Measurements from ENCODE around the gene GIMAP5. TPM values are rescaled to one million over a fixed set of nuclear protein-coding genes. Genes with fewer than 3 reads are reported as not detected.

The GIMAP5 gene
- not detected in 2 replicates for total RNA-seq (2014; rRNA removed; shearing (Covaris generic))

- DNase-seq (ENCODE audit: low spot score), result no peak
- in situ Hi-C loops (cut with HindIII; ENCODE audit: low sequenced_read_pairs), result no loop called here
These were observed at the start of gene GIMAP5 for GRCh38 chr7:150737265-150738055. TSS of gene GIMAP5 (plus strand) at chr7:150737418. CDS start at chr7:150740885, 3,467 bp downstream.

GRCh38 chr7:150688630-150689029 lies 48.6 kb upstream of the GIMAP5 start:
- DNase-seq (ENCODE audit: low spot score), result no peak
- in situ Hi-C loops (cut with HindIII; ENCODE audit: low sequenced_read_pairs), result no loop called here

GRCh38 chr7:150695654-150696053 lies 41.6 kb upstream of the GIMAP5 start:
- in situ Hi-C loops (cut with HindIII; ENCODE audit: low sequenced_read_pairs), result no loop called here
- no peak for DNase-seq (ENCODE audit: low spot score)

GRCh38 chr7:150703209-150703608 lies 34.0 kb upstream of the GIMAP5 start:
- in situ Hi-C loops (cut with HindIII; ENCODE audit: low sequenced_read_pairs), result no loop called here
- DNase-seq (ENCODE audit: low spot score), result no peak

- in situ Hi-C loops (cut with HindIII; ENCODE audit: low sequenced_read_pairs), result no loop called here
These were observed 21.9 kb upstream of the GIMAP5 start for GRCh38 chr7:150715293-150715692.

GRCh38 chr7:150715738-150716137 lies 21.5 kb upstream of the GIMAP5 start:
- in situ Hi-C loops (cut with HindIII; ENCODE audit: low sequenced_read_pairs), result no loop called here

More at GRCh38 chr7:150715293-150715692, 21.9 kb upstream of the GIMAP5 start:
- DNase-seq (ENCODE audit: low spot score), result no peak

GRCh38 chr7:150716368-150716767 lies 20.9 kb upstream of the GIMAP5 start, which contains the start of gene GIMAP1:
TSS of gene GIMAP1 (plus strand) at chr7:150716613. CDS start at chr7:150719048, 2,435 bp downstream.
- in situ Hi-C loops (cut with HindIII; ENCODE audit: low sequenced_read_pairs), result no loop called here
- no peak for DNase-seq (ENCODE audit: low spot score)

More at GRCh38 chr7:150715738-150716137, 21.5 kb upstream of the GIMAP5 start:
- no peak for DNase-seq (ENCODE audit: low spot score)

- in situ Hi-C loops (cut with HindIII; ENCODE audit: low sequenced_read_pairs), result no loop called here
- no peak for DNase-seq (ENCODE audit: low spot score)
These were observed 20.3 kb upstream of the GIMAP5 start for GRCh38 chr7:150716939-150717338.

GRCh38 chr7:150717814-150718420 lies 19.3 kb upstream of the GIMAP5 start:
- in situ Hi-C loops (cut with HindIII; ENCODE audit: low sequenced_read_pairs), result no loop called here
- DNase-seq (ENCODE audit: low spot score), result no peak

GRCh38 chr7:150719436-150719835 lies 17.8 kb upstream of the GIMAP5 start:
- in situ Hi-C loops (cut with HindIII; ENCODE audit: low sequenced_read_pairs), result no loop called here
- no peak for DNase-seq (ENCODE audit: low spot score)

- in situ Hi-C loops (cut with HindIII; ENCODE audit: low sequenced_read_pairs), result no loop called here
- DNase-seq (ENCODE audit: low spot score), result no peak
These were observed 17.0 kb upstream of the GIMAP5 start for GRCh38 chr7:150719960-150720891.

GRCh38 chr7:150721970-150722373 lies 15.2 kb upstream of the GIMAP5 start:
- DNase-seq (ENCODE audit: low spot score), result no peak
- in situ Hi-C loops (cut with HindIII; ENCODE audit: low sequenced_read_pairs), result no loop called here

- in situ Hi-C loops (cut with HindIII; ENCODE audit: low sequenced_read_pairs), result no loop called here
These were observed 14.7 kb upstream of the GIMAP5 start for GRCh38 chr7:150722431-150722931.

GRCh38 chr7:150723467-150723866 lies 13.8 kb upstream of the GIMAP5 start:
- in situ Hi-C loops (cut with HindIII; ENCODE audit: low sequenced_read_pairs), result no loop called here
- DNase-seq (ENCODE audit: low spot score), result no peak

More at GRCh38 chr7:150722431-150722931, 14.7 kb upstream of the GIMAP5 start:
- DNase-seq (ENCODE audit: low spot score), result no peak

GRCh38 chr7:150727381-150727780 lies 9.8 kb upstream of the GIMAP5 start:
- in situ Hi-C loops (cut with HindIII; ENCODE audit: low sequenced_read_pairs), result no loop called here
- DNase-seq (ENCODE audit: low spot score), result no peak

- in situ Hi-C loops (cut with HindIII; ENCODE audit: low sequenced_read_pairs), result no loop called here
These were observed 9.2 kb upstream of the GIMAP5 start for GRCh38 chr7:150728011-150728410.

GRCh38 chr7:150728609-150729008 lies 8.6 kb upstream of the GIMAP5 start:
- in situ Hi-C loops (cut with HindIII; ENCODE audit: low sequenced_read_pairs), result no loop called here
- no peak for DNase-seq (ENCODE audit: low spot score)

More at GRCh38 chr7:150728011-150728410, 9.2 kb upstream of the GIMAP5 start:
- no peak for DNase-seq (ENCODE audit: low spot score)

- in situ Hi-C loops (cut with HindIII; ENCODE audit: low sequenced_read_pairs), result no loop called here
- no peak for DNase-seq (ENCODE audit: low spot score)
These were observed 5.3 kb upstream of the GIMAP5 start for GRCh38 chr7:150731916-150732315.

- in situ Hi-C loops (cut with HindIII; ENCODE audit: low sequenced_read_pairs), result no loop called here
- no peak for DNase-seq (ENCODE audit: low spot score)
These were observed 4.3 kb upstream of the GIMAP5 start for GRCh38 chr7:150732786-150733481.
